HG02981 (cell line): Measurements from ENCODE around the gene MLC1.

Source experiments
- ATAC-seq: cut with Tn5 transposase; IDR thresholded peaks from one replicate; pipeline ENCODE4 v1.9.1; 2021; ENCODE audit warnings: mild to moderate bottlenecking, moderate library complexity; ENCODE audit not compliant: unreplicated experiment

MLC1 gene

DNA sequence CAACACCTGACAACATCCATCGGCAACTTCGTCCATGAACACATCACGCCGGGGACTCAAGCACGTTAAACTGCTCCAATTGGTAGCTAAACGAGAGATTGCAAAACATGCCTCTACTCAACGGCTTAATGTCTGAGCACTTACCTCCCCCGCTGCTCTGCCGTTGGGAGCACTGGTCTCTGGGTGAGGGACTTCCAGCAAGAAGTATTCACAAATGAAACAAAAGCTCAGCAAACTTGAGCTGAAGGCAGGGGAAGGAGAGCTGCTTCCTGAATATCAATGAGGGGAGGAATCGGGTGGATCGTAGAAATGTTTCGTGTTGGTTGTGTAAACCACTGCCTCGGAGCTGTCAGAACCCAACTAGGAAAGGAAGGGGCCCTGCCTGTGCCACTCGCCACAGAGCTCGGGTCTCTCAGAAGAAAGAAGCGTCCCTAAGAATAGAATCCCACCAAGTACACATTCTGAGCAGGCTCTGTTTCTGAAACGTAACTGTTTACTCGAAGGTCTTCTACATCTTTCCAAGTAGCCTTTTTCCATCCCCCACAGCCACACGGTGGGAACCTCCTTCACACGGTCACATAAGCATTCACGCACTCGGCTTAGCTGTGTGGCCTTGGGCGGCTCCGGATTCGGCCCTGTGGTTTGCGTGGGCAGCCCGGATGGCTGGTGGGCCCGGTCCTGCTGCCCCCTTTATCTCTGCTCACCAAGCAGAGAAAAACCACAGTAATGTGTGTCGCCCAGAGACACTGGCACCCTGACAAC is at the start of gene MLC1:
Gene MLC1, minus strand, starts transcription at position 216 of the 762 bp plus-strand sequence. CDS start 524 bp downstream, outside the sequence.
- ATAC-seq, result no peak

DNA sequence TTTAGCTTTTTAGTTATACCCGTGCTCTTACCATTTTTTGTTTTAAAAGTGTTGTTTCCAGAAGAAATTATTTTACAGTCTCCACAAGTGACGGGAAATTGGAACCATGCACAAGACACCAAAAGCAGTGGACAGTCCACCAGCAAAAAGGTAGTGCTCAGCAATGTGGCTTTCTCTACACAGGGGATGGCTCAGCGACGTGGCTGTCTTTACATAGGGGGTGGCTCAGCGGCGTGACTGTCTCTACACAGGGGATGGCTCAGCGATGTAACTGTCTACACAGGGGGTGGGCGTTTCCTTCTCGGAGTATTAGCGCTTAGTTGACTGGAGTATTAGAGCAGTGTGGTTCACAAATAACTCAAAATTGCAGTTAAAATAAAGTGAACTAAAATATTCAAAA is 49.3 kb upstream of the MLC1 start:
- no peak for ATAC-seq

DNA sequence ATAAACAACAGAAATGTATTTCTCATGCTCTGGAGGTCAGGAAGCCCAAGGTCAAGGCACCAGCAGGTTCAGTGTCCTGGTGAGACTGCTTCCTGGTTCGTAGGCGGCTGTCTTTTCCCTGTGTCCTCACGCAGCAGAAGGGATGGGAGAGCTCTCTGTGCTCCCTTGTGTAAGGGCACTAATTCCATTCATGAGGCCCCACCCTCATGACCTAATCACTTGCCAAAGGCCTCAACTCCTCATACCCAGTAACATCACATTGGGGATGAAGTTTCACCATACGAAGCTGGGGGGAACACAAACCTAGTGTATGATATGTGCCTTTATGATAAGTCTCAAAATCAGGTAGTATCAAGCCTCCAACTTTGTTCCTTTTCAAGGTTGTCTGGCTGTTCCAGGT is 46.7 kb upstream of the MLC1 start:
- no peak for ATAC-seq

DNA sequence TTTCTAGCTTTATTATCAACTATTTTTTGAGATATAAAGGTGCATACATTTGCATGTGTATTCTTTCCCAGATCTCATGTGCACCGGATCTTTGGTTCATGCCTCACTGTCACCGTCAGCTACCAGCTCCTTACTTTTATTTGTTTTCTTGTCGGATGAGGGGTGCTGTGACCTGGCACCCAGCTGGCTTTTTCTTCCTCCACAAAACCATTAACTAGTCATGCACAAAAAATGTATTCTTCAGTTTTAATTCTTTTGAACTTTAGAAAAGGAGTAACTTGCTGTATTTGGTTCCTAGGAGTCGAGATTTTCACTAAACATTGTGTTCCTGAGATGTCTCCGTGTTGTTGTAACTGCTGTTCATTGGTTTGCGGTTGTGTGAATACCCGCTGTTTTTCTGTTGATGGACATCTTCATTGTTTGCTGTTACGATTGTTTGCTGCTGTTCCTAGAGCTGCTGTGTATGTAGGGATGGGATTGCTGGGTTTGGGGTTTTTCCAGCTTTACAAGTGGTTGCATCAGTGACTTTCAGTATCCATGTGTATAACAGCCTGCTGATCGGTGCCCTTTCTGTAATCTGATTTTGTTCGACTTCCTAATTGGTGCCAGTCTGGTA is 44.0 kb upstream of the MLC1 start:
- ATAC-seq, result no peak

DNA sequence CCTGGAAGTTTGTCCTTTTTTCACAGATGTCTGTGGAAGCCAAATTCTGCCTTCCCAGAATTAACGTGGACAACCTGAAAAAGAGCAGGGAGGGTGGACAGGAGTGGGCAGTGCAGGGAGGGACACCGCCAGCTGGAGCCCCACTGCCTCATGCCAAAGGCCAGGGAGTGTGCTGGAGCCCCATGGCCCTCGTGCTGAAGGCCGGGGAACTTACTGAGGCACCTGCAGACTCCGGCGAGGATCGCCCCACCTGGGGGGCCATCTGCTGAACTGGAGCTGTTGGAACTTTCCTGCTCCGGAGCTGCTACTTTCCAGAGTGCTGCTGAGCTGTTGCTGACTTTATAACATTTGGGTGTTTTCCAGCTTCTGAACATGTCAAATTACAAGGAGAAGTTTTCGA is 39.8 kb upstream of the MLC1 start:
- no peak for ATAC-seq

DNA sequence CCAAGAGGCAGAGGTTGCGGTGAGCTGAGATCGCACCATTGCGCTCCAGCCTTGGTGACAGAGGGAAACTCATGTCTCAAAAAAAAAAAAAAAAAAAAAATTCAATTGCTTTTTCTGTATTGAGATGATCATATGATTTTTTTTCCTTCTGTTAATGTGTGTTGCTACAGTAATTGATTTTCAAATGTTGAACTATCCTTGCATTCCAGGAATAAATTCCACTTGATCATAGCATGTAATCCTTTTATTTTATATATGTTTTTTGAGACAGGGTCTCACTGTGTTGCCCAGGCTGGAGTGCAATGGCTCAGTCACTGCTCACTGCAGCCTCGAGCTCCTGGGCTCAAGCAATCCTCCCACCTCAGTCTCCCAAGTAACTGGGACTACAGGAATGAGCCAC is 37.9 kb upstream of the MLC1 start:
- ATAC-seq, result no peak

DNA sequence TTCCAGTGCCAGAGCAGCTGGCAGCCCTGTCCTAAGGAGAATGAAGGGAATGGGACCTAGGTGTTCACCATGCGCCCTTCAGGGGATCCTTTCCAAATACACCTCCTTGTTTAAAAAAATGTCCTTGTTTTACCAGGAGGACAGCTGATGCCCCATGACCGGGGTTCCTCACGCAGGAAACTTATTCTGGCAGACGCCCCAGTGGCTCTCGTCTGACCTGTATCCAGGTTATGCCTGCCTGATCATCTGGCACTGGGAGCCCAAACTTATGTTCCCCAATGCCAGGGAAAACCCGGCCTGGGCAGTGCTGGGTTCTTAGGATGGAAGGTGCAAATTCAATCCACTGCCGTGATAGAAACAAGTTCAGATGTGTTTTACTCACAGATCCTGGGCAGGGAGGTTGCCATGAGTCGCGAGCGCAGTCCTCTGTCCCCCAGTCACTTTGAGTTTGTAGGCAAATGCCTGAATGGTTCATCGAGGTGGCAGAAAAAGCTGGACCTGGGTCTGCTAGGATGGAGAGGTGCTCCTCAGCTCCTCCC is 36.0 kb upstream of the MLC1 start:
- ATAC-seq, result no peak

DNA sequence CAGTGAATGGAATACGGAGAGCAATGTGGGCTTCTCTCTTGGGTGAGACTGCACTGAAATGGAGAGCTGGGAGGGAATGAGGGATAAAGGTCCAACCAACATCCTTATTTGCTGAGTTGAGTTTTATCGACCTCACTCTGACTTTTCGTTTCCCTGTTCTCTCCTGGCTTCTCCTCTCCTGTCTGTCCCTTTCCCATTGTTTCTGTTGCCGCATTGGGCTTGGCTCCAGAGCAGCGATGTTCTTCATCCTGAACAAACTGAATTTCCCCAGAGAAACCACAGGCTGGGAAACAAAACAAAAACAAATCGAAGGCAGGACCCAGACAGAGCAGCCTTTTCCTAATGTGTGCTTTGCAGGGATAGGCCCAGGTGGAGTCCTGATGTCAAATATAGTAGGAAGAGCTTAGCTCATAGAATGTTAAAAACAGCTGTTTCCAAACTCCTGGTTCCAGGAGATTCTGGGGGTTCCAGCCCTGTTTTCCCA is 34.6 kb upstream of the MLC1 start:
- ATAC-seq, result no peak

DNA sequence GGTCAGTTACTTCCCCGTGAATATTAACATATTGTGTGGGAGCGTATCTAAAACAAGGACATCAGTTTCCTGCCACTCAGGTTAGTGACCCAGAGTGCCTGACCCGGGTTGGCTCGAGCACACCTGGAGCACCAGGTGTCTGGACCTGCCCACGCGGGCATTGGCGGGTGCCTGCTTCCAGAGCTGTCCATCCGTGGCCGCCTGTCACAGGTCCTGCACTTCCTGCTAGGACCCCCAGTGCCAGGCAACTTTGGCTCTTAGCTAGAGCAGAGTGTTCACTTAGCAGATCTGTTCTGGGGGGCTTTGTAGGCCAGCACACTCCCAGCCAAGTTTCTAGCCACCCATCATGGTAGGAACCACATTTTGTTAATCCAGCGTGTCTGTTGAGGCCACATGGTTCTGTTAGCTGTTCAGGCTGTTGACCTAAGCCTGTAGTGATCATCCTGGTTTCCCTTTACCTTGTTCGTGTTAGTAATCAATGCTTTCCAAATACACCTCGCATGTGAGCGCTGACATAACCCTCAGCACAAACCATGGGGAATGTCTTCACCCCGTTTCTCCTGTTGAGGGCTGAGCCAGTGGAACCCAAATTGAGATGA is 34.0 kb upstream of the MLC1 start:
- ATAC-seq, result no peak

DNA sequence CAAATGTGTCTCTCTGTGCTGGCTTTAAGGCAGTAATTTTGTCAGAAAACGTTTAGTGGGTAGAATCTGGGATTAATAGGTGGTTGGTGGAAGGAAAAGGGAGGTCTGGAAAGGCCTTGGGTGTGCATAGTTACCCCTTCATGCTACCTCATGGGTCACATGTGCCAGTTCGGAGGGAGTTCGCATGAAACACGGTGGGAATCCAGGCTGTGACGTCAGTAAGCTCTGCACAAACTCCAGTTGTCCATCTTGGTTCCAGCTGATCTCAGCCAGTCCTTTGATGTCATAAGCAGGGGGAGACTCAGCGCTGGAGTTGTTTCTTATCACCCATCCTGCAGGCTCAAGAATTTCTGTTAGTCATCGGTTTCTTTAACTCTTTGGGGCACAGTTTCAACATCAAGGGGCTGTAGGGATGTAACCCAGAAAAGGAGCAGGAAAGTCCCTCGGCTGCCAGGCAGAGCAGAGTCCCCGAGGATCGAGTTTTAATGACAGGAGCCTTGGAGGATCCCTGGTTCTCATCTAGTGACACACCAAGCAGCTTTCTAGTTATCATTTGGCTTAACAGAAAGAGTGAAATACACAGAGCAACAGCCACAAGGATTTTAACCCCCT is 33.4 kb upstream of the MLC1 start:
- ATAC-seq, result no peak

DNA sequence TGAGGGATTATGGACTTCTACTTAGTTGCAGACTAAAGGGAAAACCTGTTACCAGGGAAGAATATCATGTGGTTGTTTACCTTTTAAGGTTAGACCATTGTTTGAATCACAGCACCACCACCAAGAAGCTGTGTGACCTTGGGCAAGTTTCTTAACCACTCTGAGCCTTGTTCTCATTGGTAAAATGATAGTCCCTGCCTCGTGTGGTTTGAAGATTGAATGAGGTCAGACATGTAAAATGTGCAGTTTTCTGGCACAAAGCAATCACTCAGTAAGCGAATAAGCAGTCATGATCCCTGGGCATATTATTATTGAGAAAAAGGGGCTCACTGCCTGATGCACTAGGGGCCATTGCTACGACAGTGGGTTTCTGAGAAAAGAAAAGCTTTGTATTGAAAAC is 32.9 kb upstream of the MLC1 start:
- no peak for ATAC-seq

DNA sequence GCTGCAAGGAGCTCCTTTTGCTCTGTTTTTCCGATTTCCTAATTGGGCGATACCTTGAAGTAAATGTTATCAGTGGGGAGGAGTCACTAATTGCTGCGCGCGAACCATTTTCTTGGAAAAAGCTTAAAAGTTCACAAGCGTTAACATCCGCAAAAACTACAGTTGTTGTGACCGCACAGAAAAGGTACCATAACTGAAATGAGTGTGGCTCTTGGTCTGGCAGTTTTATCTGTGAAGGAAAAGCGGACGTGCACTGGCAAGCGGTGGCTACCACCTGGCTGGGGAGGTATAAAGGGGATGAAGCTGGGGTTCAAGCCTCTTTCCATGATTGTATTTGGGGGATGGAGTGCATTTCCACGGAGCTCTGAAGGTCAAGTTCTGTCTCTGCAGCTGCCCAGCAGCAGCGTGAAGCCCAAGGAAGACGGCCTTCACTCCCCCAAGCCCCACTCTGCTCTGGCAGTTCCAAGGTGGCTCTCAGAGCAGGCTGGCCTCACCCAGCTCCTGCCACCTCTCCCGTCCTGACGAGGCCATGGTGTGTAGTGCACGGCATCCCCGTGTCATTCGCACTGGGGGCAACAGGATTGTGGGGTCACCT is 32.0 kb upstream of the MLC1 start:
- ATAC-seq, result no peak

DNA sequence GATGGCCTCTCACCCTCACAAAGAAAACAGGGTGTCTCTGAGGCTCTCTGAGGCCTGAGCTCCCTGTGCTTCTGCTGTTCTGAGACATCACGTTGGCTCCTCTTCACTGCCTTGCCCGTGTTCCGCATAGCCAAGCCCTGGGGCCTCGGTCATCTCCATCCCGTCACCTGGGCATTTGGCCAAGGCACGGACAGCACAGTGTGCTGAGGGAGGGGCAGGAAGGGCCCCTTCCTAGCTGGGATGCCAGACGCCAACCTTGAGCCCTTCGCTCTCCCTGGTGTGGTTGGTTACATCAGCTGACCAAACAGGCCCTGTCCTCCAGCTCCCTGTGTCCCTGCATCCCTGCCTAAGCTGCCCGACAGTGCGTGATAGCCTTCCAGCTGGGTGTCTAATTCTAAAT is 30.5 kb upstream of the MLC1 start:
- ATAC-seq, result no peak

DNA sequence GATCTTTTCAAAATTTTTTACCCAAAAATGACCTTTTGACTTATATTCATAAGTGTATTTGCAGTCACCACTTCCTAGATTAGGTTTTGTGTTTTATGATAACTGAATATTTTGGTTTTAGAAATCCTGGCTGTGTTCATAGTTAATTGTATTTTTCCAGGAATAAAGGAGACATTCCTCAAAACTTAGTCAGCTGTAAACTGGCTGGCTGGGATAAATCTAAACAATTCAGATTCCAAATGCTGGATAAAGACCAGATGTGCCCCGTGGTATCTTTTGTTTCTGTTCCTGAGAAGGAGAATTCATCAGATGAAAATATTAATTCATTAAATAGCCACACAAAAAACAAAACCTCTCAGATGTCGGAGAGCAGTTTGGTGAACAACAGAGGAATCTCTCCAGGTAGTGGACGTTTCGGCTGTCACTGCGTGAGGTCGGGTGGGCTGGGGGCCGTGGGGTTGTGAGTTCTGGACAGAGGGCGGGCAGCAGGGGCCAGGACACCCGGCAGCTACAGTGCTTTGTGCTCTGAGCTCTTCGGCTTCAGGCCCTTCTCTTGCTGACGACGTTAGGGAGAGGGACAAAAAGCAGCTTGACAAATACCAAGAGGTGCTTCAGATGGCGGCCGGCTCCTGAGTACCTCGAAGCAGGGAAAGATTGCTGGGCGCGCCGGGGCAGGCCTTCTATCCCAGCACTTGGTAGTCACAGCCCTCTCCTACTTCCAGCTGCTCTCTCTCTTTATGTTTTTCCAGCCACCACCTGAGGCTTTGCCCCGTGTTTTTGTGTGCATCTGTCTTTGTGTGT is 29.2 kb upstream of the MLC1 start:
- ATAC-seq, result no peak

DNA sequence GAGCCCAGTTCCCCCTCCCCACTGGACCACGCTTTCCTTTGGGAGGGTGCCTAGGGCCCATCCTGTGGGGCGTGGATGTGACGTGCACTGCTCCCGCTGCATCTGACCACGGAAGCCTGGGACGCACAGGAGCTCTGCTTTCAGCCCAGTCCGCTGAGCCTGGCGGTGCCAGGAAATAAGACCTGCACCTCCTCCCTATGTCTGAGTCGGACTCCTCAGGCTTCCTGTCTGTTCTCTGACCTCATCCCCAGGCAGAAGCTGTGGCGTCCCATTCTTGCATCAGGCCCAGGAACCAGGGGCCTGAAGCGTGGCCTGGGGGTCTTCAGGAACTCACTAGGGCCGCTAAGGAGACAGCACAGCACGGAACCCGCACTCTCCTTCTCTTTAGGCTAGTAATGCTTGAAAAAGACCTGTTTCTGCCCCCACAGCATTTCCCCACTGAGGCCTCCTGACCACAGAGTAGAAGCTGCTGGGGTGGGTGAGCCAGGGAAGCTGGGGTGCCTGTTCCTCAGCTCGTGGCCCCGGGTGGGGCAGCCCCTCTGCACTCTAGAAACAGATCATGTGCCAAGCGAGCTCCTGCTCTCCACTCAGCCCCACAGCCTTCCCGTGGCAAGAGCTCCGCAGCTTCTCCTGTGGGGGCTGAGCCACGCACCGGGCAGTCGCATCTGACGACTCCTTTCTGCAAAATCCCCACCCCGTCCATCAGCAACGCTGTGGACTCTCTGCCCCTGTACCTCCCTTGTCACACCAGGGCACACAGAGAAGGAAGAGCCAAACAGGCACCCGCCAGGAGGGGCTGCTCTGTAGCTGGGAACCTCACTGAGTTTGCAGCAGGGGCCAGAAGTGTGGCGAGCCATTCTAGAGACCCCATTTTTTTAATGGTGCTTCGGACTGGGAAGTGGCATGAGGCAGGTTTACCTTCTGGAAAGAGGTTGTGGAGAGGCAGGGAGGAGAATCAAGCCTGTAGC is 27.2 kb upstream of the MLC1 start:
- no peak for ATAC-seq

DNA sequence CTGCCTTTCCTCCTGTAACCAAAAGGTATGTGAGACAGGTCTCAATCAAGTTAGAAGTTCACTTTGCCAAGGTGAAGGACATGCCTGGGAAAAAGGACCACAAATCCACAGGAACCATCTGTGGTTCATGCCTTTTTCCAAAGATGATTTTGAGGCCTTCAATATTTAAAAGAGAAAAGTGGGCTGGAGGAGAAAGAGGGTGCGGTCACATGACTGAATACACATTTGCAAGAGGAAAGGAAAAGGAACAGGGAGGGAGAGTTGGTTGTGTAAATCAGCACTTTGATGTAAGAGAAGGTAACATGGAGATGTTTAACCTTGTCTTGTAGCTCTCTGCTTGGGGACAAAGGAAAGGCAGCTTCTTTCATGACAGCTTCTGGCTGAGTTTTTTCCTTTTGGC is 25.8 kb upstream of the MLC1 start:
- no peak for ATAC-seq

DNA sequence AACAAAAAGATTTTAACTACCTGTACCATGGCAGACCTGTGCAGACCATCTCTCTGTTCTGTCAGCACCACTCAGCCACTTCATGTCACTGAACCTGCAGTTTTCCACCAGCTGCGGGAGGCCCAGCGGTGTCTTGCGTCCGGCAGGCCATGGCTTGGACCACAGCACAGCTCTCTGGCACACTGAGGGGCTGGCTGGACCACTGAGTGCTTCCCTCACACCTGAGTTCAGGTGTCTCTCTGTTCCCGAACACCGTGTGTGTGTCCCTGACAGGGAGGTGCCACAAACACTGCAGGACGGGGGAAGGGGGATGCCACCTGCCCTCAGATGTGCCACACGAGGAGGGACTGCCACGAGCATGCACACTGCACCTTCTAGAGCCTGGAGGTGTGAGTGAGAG is 22.3 kb upstream of the MLC1 start:
- ATAC-seq, result no peak

DNA sequence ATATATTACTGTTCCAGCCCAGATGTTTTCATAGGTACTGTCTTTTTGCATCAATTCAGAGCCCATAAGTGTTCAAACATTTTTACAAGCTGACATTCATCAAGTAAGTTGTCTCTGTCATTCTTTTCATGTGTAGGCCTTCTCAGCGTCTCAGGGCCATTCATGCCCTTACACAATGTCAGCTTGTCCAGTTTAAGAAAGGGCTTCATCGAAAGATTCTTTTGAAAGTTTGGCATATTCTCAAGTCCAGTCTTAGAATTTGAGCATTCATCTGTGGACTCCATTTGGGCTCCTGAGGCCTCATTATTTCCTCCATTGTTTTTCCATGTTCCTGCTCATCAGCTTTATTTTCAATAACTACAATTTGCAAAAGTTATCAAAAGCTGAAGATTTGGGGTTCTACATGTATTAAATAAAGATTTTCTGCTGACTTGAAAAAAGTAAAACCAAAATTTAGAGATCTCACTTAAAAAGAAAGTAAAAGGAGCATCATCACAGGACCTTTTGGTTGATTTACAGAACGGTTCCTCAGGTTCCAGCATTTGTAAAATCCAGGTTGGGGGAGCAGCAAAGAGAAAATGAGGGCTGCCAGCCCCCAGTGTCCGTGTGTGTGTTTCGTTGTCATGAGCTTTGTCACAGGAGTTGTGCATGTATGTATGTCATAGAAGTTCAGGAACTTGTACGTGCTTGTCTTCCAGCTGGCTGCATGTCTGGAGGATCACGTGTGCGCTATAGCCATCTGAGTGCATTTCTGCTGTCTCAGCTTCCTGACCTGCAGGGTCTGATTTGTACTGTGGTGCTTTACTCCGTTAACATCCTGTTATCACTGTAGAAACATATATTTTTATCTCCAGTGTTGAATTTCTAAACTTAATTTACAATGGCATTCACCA is 20.2 kb upstream of the MLC1 start:
- ATAC-seq, result no peak
